Activated T-helper 17 cell treated with anti-CD3 and anti-CD28 coated beads, Interleukin-2, amount 50 U/mL, for 72 hours (primary cell): ENCODE data around the gene CCDC85C. TPM values are rescaled to one million over a fixed set of nuclear protein-coding genes. Genes with fewer than 3 reads are reported as not detected.

ENCODE experiments used
- ATAC-seq: fragments of 150-1000 bp; cut with Tn5 transposase; replicated peaks from 2 replicates; pipeline ENCODE4 v1.10.0; 2021; ENCODE audit warnings: mild to moderate bottlenecking, moderate library complexity
- H3K27ac Mint-ChIP-seq: one replicate; pipeline ENCODE4 v1.8.0; 2022; ENCODE audit warnings: mixed read lengths
- H3K27me3 Mint-ChIP-seq: one replicate; pipeline ENCODE4 v1.8.0; 2022; ENCODE audit warnings: mixed read lengths
- H3K36me3 Mint-ChIP-seq: one replicate; pipeline ENCODE4 v1.8.0; 2022; ENCODE audit warnings: low read depth, mild to moderate bottlenecking, mixed read lengths
- H3K4me1 Mint-ChIP-seq: one replicate; pipeline ENCODE4 v1.8.0; 2022; ENCODE audit warnings: mixed read lengths
- H3K4me3 Mint-ChIP-seq: one replicate; pipeline ENCODE4 v1.8.0; 2022; ENCODE audit warnings: mild to moderate bottlenecking, mixed read lengths
- H3K9me3 Mint-ChIP-seq: one replicate; pipeline ENCODE4 v1.8.0; 2022; ENCODE audit warnings: mixed read lengths
- total RNA-seq, 2 donors: library from RNA; stranded (reverse); gene quantifications; one replicate each; pipeline ENCODE4 v1.2.3, GENCODE V29; 2022

The CCDC85C gene
- total RNA-seq, 2 donors from 2014 or later: 2.8 to 3.4 TPM

GRCh38 chr14:99503848-99504453 is 100.1 kb downstream of the CCDC85C start:
- Mint-ChIP-seq H3K27me3 (no peaks in the 10 kb centered on the region), H3K4me3 (no peak overlapping the region), H3K4me1 (no peaks in the 10 kb centered on the region), H3K36me3 (peaks cover 99% of the 10 kb centered on the region), H3K27ac (no peak overlapping the region), H3K9me3 (no peaks in the 10 kb centered on the region)
- ATAC-seq: peak; percentile 74

- H3K4me3 Mint-ChIP-seq: no peak overlapping the region
- H3K27me3 Mint-ChIP-seq: no peaks in the 10 kb centered on the region
- H3K4me1 Mint-ChIP-seq: no peaks in the 10 kb centered on the region
- no peaks in the 10 kb centered on the region for H3K9me3 Mint-ChIP-seq
- no peak for ATAC-seq
- peaks cover 99% of the 10 kb centered on the region for H3K36me3 Mint-ChIP-seq
- H3K27ac Mint-ChIP-seq: no peak overlapping the region
Observed at GRCh38 chr14:99502989-99503421, 101.0 kb downstream of the CCDC85C start.

- peaks cover 99% of the 10 kb centered on the region for H3K36me3 Mint-ChIP-seq
- H3K4me1 Mint-ChIP-seq: no peaks in the 10 kb centered on the region
- H3K4me3 Mint-ChIP-seq: no peak overlapping the region
- H3K27me3 Mint-ChIP-seq: no peaks in the 10 kb centered on the region
- H3K27ac Mint-ChIP-seq: peak overlapping the region; percentile 25
- no peak for ATAC-seq
- H3K9me3 Mint-ChIP-seq: no peaks in the 10 kb centered on the region
Observed at GRCh38 chr14:99497894-99498293, 106.1 kb downstream of the CCDC85C start.

GRCh38 chr14:99497341-99497740 is 106.7 kb downstream of the CCDC85C start:
- no peak for ATAC-seq
- Mint-ChIP-seq H3K4me1 (no peaks in the 10 kb centered on the region), H3K36me3 (peaks cover 99% of the 10 kb centered on the region), H3K27me3 (no peaks in the 10 kb centered on the region), H3K27ac (no peak overlapping the region), H3K9me3 (no peaks in the 10 kb centered on the region), H3K4me3 (no peak overlapping the region)

GRCh38 chr14:99484106-99484505 is 119.9 kb downstream of the CCDC85C start:
- no peaks in the 10 kb centered on the region for H3K9me3 Mint-ChIP-seq
- peaks cover 29% of the 10 kb centered on the region for H3K4me1 Mint-ChIP-seq
- H3K36me3 Mint-ChIP-seq: peaks cover 13% of the 10 kb centered on the region
- no peak overlapping the region for H3K27ac Mint-ChIP-seq
- peak overlapping the region; percentile 98 for H3K4me3 Mint-ChIP-seq
- no peak for ATAC-seq
- H3K27me3 Mint-ChIP-seq: no peaks in the 10 kb centered on the region

- peaks cover 20% of the 10 kb centered on the region for H3K36me3 Mint-ChIP-seq
- no peak for ATAC-seq
- peak overlapping the region; percentile 98 for H3K4me3 Mint-ChIP-seq
- H3K4me1 Mint-ChIP-seq: peaks cover 40% of the 10 kb centered on the region
- H3K9me3 Mint-ChIP-seq: no peaks in the 10 kb centered on the region
- H3K27ac Mint-ChIP-seq: peak overlapping the region; percentile 97
- H3K27me3 Mint-ChIP-seq: no peaks in the 10 kb centered on the region
Observed at GRCh38 chr14:99481745-99482099, 122.3 kb downstream of the CCDC85C start.

- H3K9me3 Mint-ChIP-seq: no peaks in the 10 kb centered on the region
- H3K36me3 Mint-ChIP-seq: peaks cover 20% of the 10 kb centered on the region
- peak; percentile 93 for ATAC-seq
- peak within 1 kb of the TSS; percentile 98 for H3K4me3 Mint-ChIP-seq
- H3K27me3 Mint-ChIP-seq: no peaks in the 10 kb centered on the region
- peak within 1 kb of the TSS; percentile 97 for H3K27ac Mint-ChIP-seq
- peaks cover 34% of the 10 kb centered on the region for H3K4me1 Mint-ChIP-seq
Observed at GRCh38 chr14:99480917-99481744, 122.9 kb downstream of the CCDC85C start, which contains the start of gene CCNK. TSS of gene CCNK (plus strand) at chr14:99481409. CDS start at chr14:99492678, 11,269 bp downstream.

GRCh38 chr14:99479906-99480869 is 123.8 kb downstream of the CCDC85C start, which contains the start of gene SETD3:
TSS of gene SETD3 (minus strand) at chr14:99480859. CDS start at chr14:99465805, 15,054 bp downstream.
- ATAC-seq: no peak
- Mint-ChIP-seq H3K36me3 (peaks cover 20% of the 10 kb centered on the region), H3K9me3 (no peaks in the 10 kb centered on the region), H3K27ac (peak within 1 kb of the TSS; percentile 97), H3K4me3 (peak within 1 kb of the TSS; percentile 98), H3K27me3 (no peaks in the 10 kb centered on the region), H3K4me1 (peaks cover 39% of the 10 kb centered on the region)

- Mint-ChIP-seq H3K4me3 (peak overlapping the region; percentile 86), H3K27me3 (no peaks in the 10 kb centered on the region), H3K27ac (peak overlapping the region; percentile 76), H3K9me3 (no peaks in the 10 kb centered on the region), H3K4me1 (peaks cover 36% of the 10 kb centered on the region), H3K36me3 (peaks cover 20% of the 10 kb centered on the region)
- ATAC-seq: no peak
Observed at GRCh38 chr14:99479160-99479905, 124.7 kb downstream of the CCDC85C start.

GRCh38 chr14:99478128-99478527 is 125.9 kb downstream of the CCDC85C start:
- Mint-ChIP-seq H3K27me3 (no peaks in the 10 kb centered on the region), H3K4me1 (peaks cover 27% of the 10 kb centered on the region), H3K27ac (no peak overlapping the region), H3K9me3 (no peaks in the 10 kb centered on the region), H3K4me3 (peak overlapping the region; percentile 86), H3K36me3 (peaks cover 20% of the 10 kb centered on the region)
- ATAC-seq: no peak

- Mint-ChIP-seq H3K4me3 (no peak overlapping the region), H3K36me3 (peaks cover 17% of the 10 kb centered on the region), H3K4me1 (peaks cover 25% of the 10 kb centered on the region), H3K27me3 (no peaks in the 10 kb centered on the region), H3K9me3 (no peaks in the 10 kb centered on the region), H3K27ac (no peak overlapping the region)
- ATAC-seq: no peak
Observed at GRCh38 chr14:99476864-99477263, 127.1 kb downstream of the CCDC85C start.

- no peaks in the 10 kb centered on the region for H3K9me3 Mint-ChIP-seq
- H3K36me3 Mint-ChIP-seq: peaks cover 7% of the 10 kb centered on the region
- H3K27me3 Mint-ChIP-seq: no peaks in the 10 kb centered on the region
Observed at GRCh38 chr14:99475660-99476059, 128.3 kb downstream of the CCDC85C start.

GRCh38 chr14:99475179-99475578 is 128.8 kb downstream of the CCDC85C start:
- ATAC-seq: no peak
- Mint-ChIP-seq H3K36me3 (peaks cover 7% of the 10 kb centered on the region), H3K27ac (no peak overlapping the region), H3K27me3 (no peaks in the 10 kb centered on the region), H3K9me3 (no peaks in the 10 kb centered on the region), H3K4me3 (no peak overlapping the region), H3K4me1 (peaks cover 35% of the 10 kb centered on the region)

More at GRCh38 chr14:99475660-99476059, 128.3 kb downstream of the CCDC85C start:
- no peak overlapping the region for H3K4me3 Mint-ChIP-seq
- ATAC-seq: no peak
- H3K4me1 Mint-ChIP-seq: peaks cover 30% of the 10 kb centered on the region
- H3K27ac Mint-ChIP-seq: no peak overlapping the region
